ENCODE results near the gene SPG7. TPM values are rescaled to one million over a fixed set of nuclear protein-coding genes. Genes with fewer than 3 reads are reported as not detected.
A peak's percentile ranks its signal among the peaks of the same experiment; 100 is the strongest.

Gene SPG7
- total and polyA plus RNA-seq, 2 of the 4 experiments (the other 2 are of a cell fraction): 94.6 to 96.8 TPM

DNA sequence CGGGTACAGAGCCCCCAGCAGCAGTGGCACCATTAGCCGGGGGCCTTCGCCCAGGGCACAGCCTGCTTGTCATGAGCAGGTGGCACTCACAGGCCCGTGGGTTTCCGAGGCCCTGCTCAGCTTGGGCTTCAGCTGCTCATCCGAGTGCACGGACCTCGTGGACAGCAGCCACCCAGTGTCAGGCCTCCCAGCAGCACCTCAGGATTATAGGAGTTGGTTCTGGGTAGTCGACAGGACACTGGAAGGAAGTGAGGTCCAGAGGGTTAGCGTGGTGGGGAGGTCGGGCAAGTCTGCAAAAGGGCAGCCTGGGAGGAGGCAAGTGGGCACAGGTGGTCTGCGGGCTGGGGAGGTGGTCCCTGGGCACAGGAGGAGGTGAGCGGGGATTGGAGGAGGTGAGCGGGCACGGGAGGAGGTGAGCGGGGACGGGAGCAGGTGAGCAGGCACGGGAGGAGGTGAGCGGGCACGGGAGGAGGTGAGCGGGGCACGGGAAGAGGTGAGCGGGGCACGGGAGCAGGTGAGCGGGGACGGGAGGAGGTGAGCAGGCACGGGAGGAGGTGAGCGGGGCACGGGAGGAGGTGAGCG lies 62.2 kb downstream of the SPG7 start:
- H3K14ac ChIP-seq (replicated peaks; ENCODE audit: low read depth, low read length): no peak overlapping the region

More for the DNA sequence above, 62.2 kb downstream of the SPG7 start:
- BruUV-seq (replicated peaks): no TSS peak
- Histone ChIP-seq H3K27ac (ENCODE audit: insufficient read depth, low read length) (no peak overlapping the region), H4K8ac (ENCODE audit: low read depth in 2 of 2, low read length in 2 of 2) (no peak overlapping the region), H4K91ac (ENCODE audit: insufficient read depth, low read depth, low read length) (no peak overlapping the region), H4K5ac (ENCODE audit: low read depth, low read length) (no peak overlapping the region), H3K23ac (ENCODE audit: low read depth, low read length) (no peak overlapping the region), H3K9ac (ENCODE audit: low read depth, low read length) (no peak overlapping the region), H2BK5ac (ENCODE audit: low read depth, low read length, poor library complexity, severe bottlenecking) (no peak overlapping the region), H4K20me1 (ENCODE audit: insufficient read depth, low read length) (peaks cover 12% of the 10 kb centered on the region), H3K79me1 (ENCODE audit: low read depth in 1 of 2, low read length in 2 of 2) (peaks cover 0 to 7% of the 10 kb centered on the region in 2 experiments; a peak in 2 of 4 replicates), H3K9me3 (ENCODE audit: control insufficient read depth, insufficient read depth, low read length) (no peaks in the 10 kb centered on the region), H3K4me1 (ENCODE audit: control insufficient read depth, insufficient read depth, low read length) (peaks cover 23% of the 10 kb centered on the region), H2BK120ac (ENCODE audit: low read depth, low read length) (no peak overlapping the region), H3K9me1 (ENCODE audit: insufficient read depth, low read length) (no peaks in the 10 kb centered on the region), H3K4me2 (ENCODE audit: low read depth, low read length) (no peak overlapping the region), H3K4ac (ENCODE audit: low read depth, low read length) (no peak overlapping the region), H3K4me3 (ENCODE audit: insufficient read depth, low read depth, low read length) (no peak overlapping the region), H2AFZ (replicated peaks; ENCODE audit: low read length, poor library complexity) (no peak overlapping the region), H2AK5ac (ENCODE audit: low read depth, low read length) (0 out of 2 replicates have a peak overlapping the region, but pooled peaks have one; percentile 21), H3K36me3 (ENCODE audit: control insufficient read depth, insufficient read depth, low read length) (no peaks in the 10 kb centered on the region), H3K18ac (ENCODE audit: low read depth, low read length) (no peak overlapping the region), H2BK15ac (ENCODE audit: low read depth, low read length) (no peak overlapping the region), H3K56ac (ENCODE audit: extremely low read depth, insufficient read depth, low read length) (no peak overlapping the region), H3K27me3 (ENCODE audit: control insufficient read depth, insufficient read depth, low read length) (peaks cover 4% of the 10 kb centered on the region; the same call in 1 of the 2 replicates), H2AK9ac (replicated peaks; ENCODE audit: low read depth, low read length, poor library complexity) (no peak overlapping the region), H2BK20ac (ENCODE audit: low read depth, low read length) (no peak overlapping the region)
- ChIA-PET POLR2A (ENCODE audit: unreplicated experiment) (no interaction called here), CTCF (no interaction called here)
- dilution Hi-C loops (cut with HindIII; ENCODE audit: low sequenced_read_pairs, unreplicated experiment) (no loop called here), intact Hi-C loops (cut with micrococcal nuclease) (no loop called here), in situ Hi-C loops (cut with MboI; ENCODE audit: low sequenced_read_pairs) (loop anchor here (5.0 kb wide), 1 partner anchor 72 kb away; no protein-coding TSS in a partner anchor)
- DNase-seq: no peak
- TF ChIP-seq RFX5 (IDR thresholded peaks at IDR 0.05; ENCODE audit: low read depth, low read length) (no peak), POLR2A (IDR thresholded peaks at IDR 0.05; ENCODE audit: low read depth, low read length) (no peak), MAZ (IDR thresholded peaks at IDR 0.05; ENCODE audit: borderline replicate concordance, low read depth, low read length) (no peak), MXI1 (IDR thresholded peaks at IDR 0.05; ENCODE audit: borderline replicate concordance, low read depth, low read length) (no peak), BHLHE40 (IDR thresholded peaks at IDR 0.05; ENCODE audit: low read depth, low read length) (no peak), FOS (IDR thresholded peaks at IDR 0.05; ENCODE audit: low read depth, low read length) (no peak), SMC3 (IDR thresholded peaks at IDR 0.05; ENCODE audit: low read depth, low read length) (no peak), MAFK (IDR thresholded peaks at IDR 0.05; ENCODE audit: low read depth, low read length) (no peak), RAD21 (IDR thresholded peaks at IDR 0.05; ENCODE audit: low read length) (no peak), CEBPB (IDR thresholded peaks at IDR 0.05; ENCODE audit: low read depth, low read length) (no peak), CHD1 (IDR thresholded peaks at IDR 0.05; ENCODE audit: low read depth, low read length) (no peak), RCOR1 (IDR thresholded peaks at IDR 0.05; ENCODE audit: insufficient replicate concordance, low read length) (no peak)
- TF ChIP-seq, protein P1, sequence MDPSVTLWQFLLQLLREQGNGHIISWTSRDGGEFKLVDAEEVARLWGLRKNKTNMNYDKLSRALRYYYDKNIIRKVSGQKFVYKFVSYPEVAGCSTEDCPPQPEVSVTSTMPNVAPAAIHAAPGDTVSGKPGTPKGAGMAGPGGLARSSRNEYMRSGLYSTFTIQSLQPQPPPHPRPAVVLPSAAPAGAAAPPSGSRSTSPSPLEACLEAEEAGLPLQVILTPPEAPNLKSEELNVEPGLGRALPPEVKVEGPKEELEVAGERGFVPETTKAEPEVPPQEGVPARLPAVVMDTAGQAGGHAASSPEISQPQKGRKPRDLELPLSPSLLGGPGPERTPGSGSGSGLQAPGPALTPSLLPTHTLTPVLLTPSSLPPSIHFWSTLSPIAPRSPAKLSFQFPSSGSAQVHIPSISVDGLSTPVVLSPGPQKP (IDR thresholded peaks at IDR 0.05; ENCODE audit: borderline replicate concordance, low read depth, low read length): no peak
- TF ChIP-seq, protein P2, sequence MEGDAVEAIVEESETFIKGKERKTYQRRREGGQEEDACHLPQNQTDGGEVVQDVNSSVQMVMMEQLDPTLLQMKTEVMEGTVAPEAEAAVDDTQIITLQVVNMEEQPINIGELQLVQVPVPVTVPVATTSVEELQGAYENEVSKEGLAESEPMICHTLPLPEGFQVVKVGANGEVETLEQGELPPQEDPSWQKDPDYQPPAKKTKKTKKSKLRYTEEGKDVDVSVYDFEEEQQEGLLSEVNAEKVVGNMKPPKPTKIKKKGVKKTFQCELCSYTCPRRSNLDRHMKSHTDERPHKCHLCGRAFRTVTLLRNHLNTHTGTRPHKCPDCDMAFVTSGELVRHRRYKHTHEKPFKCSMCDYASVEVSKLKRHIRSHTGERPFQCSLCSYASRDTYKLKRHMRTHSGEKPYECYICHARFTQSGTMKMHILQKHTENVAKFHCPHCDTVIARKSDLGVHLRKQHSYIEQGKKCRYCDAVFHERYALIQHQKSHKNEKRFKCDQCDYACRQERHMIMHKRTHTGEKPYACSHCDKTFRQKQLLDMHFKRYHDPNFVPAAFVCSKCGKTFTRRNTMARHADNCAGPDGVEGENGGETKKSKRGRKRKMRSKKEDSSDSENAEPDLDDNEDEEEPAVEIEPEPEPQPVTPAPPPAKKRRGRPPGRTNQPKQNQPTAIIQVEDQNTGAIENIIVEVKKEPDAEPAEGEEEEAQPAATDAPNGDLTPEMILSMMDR (conservative IDR thresholded peaks at IDR 0.05; ENCODE audit: low read depth, low read length): no peak
- TF ChIP-seq, protein P3, sequence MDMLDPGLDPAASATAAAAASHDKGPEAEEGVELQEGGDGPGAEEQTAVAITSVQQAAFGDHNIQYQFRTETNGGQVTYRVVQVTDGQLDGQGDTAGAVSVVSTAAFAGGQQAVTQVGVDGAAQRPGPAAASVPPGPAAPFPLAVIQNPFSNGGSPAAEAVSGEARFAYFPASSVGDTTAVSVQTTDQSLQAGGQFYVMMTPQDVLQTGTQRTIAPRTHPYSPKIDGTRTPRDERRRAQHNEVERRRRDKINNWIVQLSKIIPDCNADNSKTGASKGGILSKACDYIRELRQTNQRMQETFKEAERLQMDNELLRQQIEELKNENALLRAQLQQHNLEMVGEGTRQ (IDR thresholded peaks at IDR 0.05; ENCODE audit: low read depth, low read length): no peak
- WGBS, 2 experiments (ENCODE audit: extremely low coverage in 2 of 2, insufficient read length in 1 of 2): 85% methylated on average over 13 of the region's 30 CpGs; no CpG with 5 or more reads in 1 of the 2 experiments
- ATAC-seq (ENCODE audit: low read depth): no peak

All from IMR-90 (cell line).